Stimulated activated naive CD8-positive, alpha-beta T cell treated with anti-CD3 and anti-CD28 coated beads, Interleukin-15, Interleukin-2, amounts not matched to agents 100 ng/mL and 50 ng/mL, for 24 hours (primary cell): ENCODE data around the gene DYNLRB2.
A peak's percentile ranks its signal among the peaks of the same experiment; 100 is the strongest.

Source experiments
- H3K27ac Mint-ChIP-seq: one replicate; pipeline ENCODE4 v1.8.0; 2021; ENCODE audit warnings: mild to moderate bottlenecking, mixed read lengths
- H3K27me3 Mint-ChIP-seq: one replicate; pipeline ENCODE4 v1.8.0; 2021; ENCODE audit warnings: mixed read lengths
- H3K36me3 Mint-ChIP-seq: one replicate; pipeline ENCODE4 v1.8.0; 2021; ENCODE audit warnings: low read depth, mixed read lengths
- H3K4me1 Mint-ChIP-seq: one replicate; pipeline ENCODE4 v1.8.0; 2021; ENCODE audit warnings: low read depth, mixed read lengths
- H3K4me3 Mint-ChIP-seq: one replicate; pipeline ENCODE4 v1.8.0; 2021; ENCODE audit warnings: mild to moderate bottlenecking, mixed read lengths
- H3K9me3 Mint-ChIP-seq: one replicate; pipeline ENCODE4 v1.8.0; 2021; ENCODE audit warnings: mixed read lengths

Gene DYNLRB2

DNA sequence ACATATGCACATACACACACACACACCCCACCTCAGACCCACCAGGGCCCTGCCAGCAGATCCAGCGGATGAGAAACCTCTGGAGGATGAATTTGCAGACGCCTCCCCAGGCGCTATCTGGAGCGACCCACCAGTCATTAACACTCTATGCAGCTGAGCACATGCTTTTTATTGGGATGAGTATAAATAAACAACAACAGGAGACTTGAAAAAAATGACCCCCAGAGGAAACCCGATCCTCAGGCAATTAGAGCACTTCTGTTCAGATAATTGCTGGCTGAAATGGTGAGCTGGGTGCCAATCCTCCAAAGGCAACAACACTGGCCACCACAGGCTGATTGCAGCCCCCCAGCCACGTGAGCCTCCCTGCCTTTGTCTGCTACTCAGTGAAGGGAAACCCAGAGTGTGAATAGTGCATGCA is 32.9 kb downstream of the DYNLRB2 start:
- Mint-ChIP-seq H3K4me3 (no peak overlapping the region), H3K27ac (no peak overlapping the region), H3K9me3 (no peaks in the 10 kb centered on the region)

GRCh38 chr16:80576343-80576912 is 35.6 kb downstream of the DYNLRB2 start:
- Mint-ChIP-seq H3K36me3 (peaks cover 1% of the 10 kb centered on the region), H3K27me3 (peaks cover 15% of the 10 kb centered on the region), H3K4me1 (peaks cover 30% of the 10 kb centered on the region), H3K27ac (no peak overlapping the region), H3K4me3 (no peak overlapping the region), H3K9me3 (peaks cover 3% of the 10 kb centered on the region)

More for the DNA sequence above, 32.9 kb downstream of the DYNLRB2 start:
- Mint-ChIP-seq H3K27me3 (peaks cover 14% of the 10 kb centered on the region), H3K4me1 (peaks cover 26% of the 10 kb centered on the region), H3K36me3 (peaks cover 7% of the 10 kb centered on the region)

- Mint-ChIP-seq H3K27me3 (peaks cover 8% of the 10 kb centered on the region), H3K4me3 (no peak overlapping the region), H3K9me3 (peaks cover 3% of the 10 kb centered on the region), H3K4me1 (peaks cover 31% of the 10 kb centered on the region), H3K36me3 (no peaks in the 10 kb centered on the region), H3K27ac (no peak overlapping the region)
Measured at GRCh38 chr16:80577485-80578280, 36.9 kb downstream of the DYNLRB2 start.

- Mint-ChIP-seq H3K36me3 (no peaks in the 10 kb centered on the region), H3K9me3 (peaks cover 3% of the 10 kb centered on the region), H3K27me3 (peaks cover 4% of the 10 kb centered on the region), H3K27ac (peak overlapping the region; percentile 95), H3K4me1 (peaks cover 52% of the 10 kb centered on the region), H3K4me3 (peak overlapping the region; percentile 76)
Measured at GRCh38 chr16:80580109-80580832, 39.5 kb downstream of the DYNLRB2 start.

DNA sequence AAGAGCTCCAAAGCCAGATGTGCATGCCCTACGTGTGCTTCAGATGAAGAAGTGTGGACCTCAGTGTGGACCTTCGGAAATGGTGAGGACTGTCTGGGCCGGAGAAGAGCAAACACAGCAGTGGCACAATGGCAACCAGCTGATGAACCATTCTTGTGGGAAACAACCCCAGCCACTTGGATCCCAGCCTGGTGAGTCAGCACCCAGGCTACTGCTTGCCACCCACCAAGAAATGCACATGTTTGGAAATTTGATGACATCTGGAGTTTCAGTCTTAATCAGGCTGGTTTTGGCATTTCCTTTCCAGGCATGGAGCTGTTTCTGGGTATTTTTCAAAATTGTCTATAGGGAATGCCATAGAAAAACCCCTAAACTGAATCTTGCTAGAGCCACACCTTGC is 42.7 kb downstream of the DYNLRB2 start:
- H3K27me3 Mint-ChIP-seq, result peaks cover 13% of the 10 kb centered on the region
- H3K4me3 Mint-ChIP-seq, result no peak overlapping the region
- no peaks in the 10 kb centered on the region for H3K36me3 Mint-ChIP-seq
- peaks cover 66% of the 10 kb centered on the region for H3K4me1 Mint-ChIP-seq
- H3K27ac Mint-ChIP-seq, result no peak overlapping the region
- peaks cover 11% of the 10 kb centered on the region for H3K9me3 Mint-ChIP-seq

- H3K27me3 Mint-ChIP-seq, result peaks cover 20% of the 10 kb centered on the region
- H3K4me3 Mint-ChIP-seq, result no peak overlapping the region
- peaks cover 52% of the 10 kb centered on the region for H3K4me1 Mint-ChIP-seq
- H3K27ac Mint-ChIP-seq, result no peak overlapping the region
- H3K36me3 Mint-ChIP-seq, result no peaks in the 10 kb centered on the region
- peaks cover 10% of the 10 kb centered on the region for H3K9me3 Mint-ChIP-seq
Measured at GRCh38 chr16:80585764-80586163, 45.0 kb downstream of the DYNLRB2 start.

DNA sequence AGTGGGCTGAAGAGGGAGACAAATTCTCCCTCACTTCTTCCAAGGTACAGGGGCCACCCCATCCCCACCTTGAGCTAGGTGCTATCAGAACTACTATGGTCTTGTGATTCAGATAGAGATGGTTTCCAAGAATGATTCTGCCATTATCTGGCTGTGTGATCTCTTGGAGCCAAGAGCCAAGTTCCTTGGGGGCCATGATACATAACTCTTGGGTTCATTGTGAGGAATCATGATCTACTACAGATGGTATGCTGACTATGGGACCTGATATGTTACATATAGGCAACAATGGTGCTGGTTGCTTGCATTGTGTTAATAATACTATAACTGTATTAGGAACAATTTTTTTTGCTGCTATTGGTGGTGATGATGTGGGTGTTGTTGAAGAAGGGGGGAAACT is 45.7 kb downstream of the DYNLRB2 start:
- H3K36me3 Mint-ChIP-seq, result no peaks in the 10 kb centered on the region
- H3K4me1 Mint-ChIP-seq, result peaks cover 52% of the 10 kb centered on the region
- no peak overlapping the region for H3K4me3 Mint-ChIP-seq
- H3K27ac Mint-ChIP-seq, result no peak overlapping the region
- peaks cover 10% of the 10 kb centered on the region for H3K9me3 Mint-ChIP-seq
- peaks cover 17% of the 10 kb centered on the region for H3K27me3 Mint-ChIP-seq

- Mint-ChIP-seq H3K4me3 (no peak overlapping the region), H3K9me3 (peaks cover 10% of the 10 kb centered on the region), H3K4me1 (peaks cover 55% of the 10 kb centered on the region), H3K27ac (no peak overlapping the region), H3K36me3 (no peaks in the 10 kb centered on the region), H3K27me3 (peaks cover 17% of the 10 kb centered on the region)
Measured at GRCh38 chr16:80587071-80587470, 46.3 kb downstream of the DYNLRB2 start.

- H3K27me3 Mint-ChIP-seq, result peaks cover 32% of the 10 kb centered on the region
Measured at GRCh38 chr16:80591071-80591915, 50.5 kb downstream of the DYNLRB2 start.

DNA sequence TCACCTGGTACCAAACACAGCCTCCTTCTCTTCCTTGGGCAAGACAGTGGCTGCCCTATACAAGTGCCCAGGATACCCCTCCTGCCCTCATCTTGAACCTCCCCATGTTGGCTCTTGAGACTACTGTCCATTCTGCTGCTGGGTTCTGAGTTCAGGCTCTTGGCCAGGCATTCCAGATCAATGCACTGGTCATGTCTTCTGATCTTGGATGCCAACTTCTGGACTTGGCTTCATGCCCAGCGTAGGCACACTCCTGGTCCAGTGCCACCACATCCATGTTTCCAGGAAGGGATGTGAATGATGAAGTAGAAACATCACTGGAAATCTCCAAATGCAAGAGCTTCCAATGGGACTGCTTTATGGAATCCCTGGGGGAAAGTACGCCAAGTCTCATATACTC is 51.5 kb downstream of the DYNLRB2 start:
- Mint-ChIP-seq H3K27me3 (peaks cover 37% of the 10 kb centered on the region), H3K36me3 (peaks cover 3% of the 10 kb centered on the region), H3K27ac (no peak overlapping the region), H3K4me3 (no peak overlapping the region), H3K4me1 (peaks cover 24% of the 10 kb centered on the region), H3K9me3 (peaks cover 16% of the 10 kb centered on the region)

More at GRCh38 chr16:80591071-80591915, 50.5 kb downstream of the DYNLRB2 start:
- peak overlapping the region; percentile 74 for H3K27ac Mint-ChIP-seq
- H3K4me3 Mint-ChIP-seq, result peak overlapping the region; percentile 41
- H3K4me1 Mint-ChIP-seq, result peaks cover 32% of the 10 kb centered on the region
- H3K36me3 Mint-ChIP-seq, result no peaks in the 10 kb centered on the region
- H3K9me3 Mint-ChIP-seq, result peaks cover 9% of the 10 kb centered on the region

- Mint-ChIP-seq H3K9me3 (peaks cover 10% of the 10 kb centered on the region), H3K27me3 (peaks cover 24% of the 10 kb centered on the region), H3K36me3 (peaks cover 3% of the 10 kb centered on the region), H3K4me1 (peaks cover 24% of the 10 kb centered on the region), H3K27ac (no peak overlapping the region), H3K4me3 (no peak overlapping the region)
Measured at GRCh38 chr16:80594756-80595155, 54.0 kb downstream of the DYNLRB2 start.

DNA sequence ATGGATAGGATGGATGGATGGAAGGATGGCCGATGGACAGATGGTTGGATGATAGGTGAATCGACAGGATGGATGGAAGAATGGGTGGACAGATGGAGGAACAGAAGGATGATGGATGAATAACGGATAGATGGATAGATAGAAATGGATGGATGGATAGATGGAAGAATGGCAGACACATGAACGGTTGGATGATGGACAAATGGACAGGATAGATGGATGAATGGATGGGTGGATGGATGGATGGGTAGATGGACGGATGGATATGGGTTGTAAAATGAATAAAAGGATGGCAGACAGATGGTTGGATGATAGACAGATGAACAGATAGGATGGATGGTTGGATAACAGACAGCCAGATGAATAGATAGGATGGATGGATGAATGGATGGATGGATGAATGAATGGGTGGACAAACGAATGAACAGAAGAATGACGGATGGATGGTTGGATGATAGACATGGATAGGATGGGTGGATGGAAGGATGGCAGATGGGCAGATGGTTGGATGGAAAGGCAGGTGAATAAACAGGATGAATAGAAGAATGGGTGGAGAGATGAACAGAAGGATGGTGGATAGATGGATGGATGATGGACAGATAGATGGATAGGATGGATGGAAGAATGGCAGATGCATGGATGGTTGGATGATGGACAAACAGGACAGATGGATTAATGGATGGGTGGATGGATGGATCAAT is 55.9 kb downstream of the DYNLRB2 start:
- H3K4me1 Mint-ChIP-seq, result peaks cover 14% of the 10 kb centered on the region
- peaks cover 10% of the 10 kb centered on the region for H3K9me3 Mint-ChIP-seq
- peaks cover 24% of the 10 kb centered on the region for H3K27me3 Mint-ChIP-seq
- peaks cover 3% of the 10 kb centered on the region for H3K36me3 Mint-ChIP-seq
- H3K27ac Mint-ChIP-seq, result no peak overlapping the region
- H3K4me3 Mint-ChIP-seq, result no peak overlapping the region

DNA sequence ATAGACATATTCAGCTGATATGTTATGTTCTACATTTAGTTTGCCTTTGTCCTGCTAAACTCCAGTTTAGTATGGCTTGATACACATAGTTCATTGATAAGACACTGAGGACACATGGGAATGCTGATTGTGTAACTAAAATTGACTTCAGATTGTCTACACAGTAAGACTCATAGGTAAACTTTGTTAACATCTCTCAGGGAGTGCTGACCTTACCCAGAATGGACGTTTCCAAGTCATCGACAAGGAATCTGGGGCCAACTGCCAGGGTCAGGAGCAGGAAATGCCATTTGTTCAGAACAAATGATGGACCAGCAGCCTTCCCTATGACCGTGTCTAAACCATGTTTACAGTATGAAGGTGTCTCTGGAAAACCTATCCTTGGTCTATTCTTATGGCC is 58.7 kb downstream of the DYNLRB2 start:
- Mint-ChIP-seq H3K27ac (no peak overlapping the region), H3K27me3 (peaks cover 16% of the 10 kb centered on the region), H3K36me3 (peaks cover 3% of the 10 kb centered on the region), H3K9me3 (peaks cover 10% of the 10 kb centered on the region), H3K4me1 (peaks cover 10% of the 10 kb centered on the region), H3K4me3 (no peak overlapping the region)
